Cardiac fibroblast (primary cell): Measurements from ENCODE around the gene CDAN1.

Experiments
- DNase-seq, 2 donors: peaks; one replicate each; pipeline versions ENCODE4 v3.0.0 to v3.0.0-alpha.2; 2010; ENCODE audit warnings: low read depth in 2 of 2
- H3K4me3 ChIP-seq, 2 donors: replicated peaks in 1 of 2; 1 replicate in 1 of 2; 2 replicates in 1 of 2; pipeline ENCODE4 v1.5.1; 2011; ENCODE audit warnings: low read depth in 2 of 2, low read length in 2 of 2, mild to moderate bottlenecking in 2 of 2, moderate library complexity in 1 of 2
- CTCF ChIP-seq: IDR thresholded peaks from one replicate; pipeline ENCODE4 v1.5.1; 2011; ENCODE audit warnings: low read depth, mild to moderate bottlenecking, low read length, inconsistent platforms

The CDAN1 gene

GRCh38 chr15:42707068-42707467 lies 29.9 kb downstream of the CDAN1 start:
- DNase-seq = peak; percentile 46 to 56
- no peak for TF ChIP-seq CTCF
- no peak overlapping the region for H3K4me3 ChIP-seq

- TF ChIP-seq CTCF = no peak
- no peak for DNase-seq
- H3K4me3 ChIP-seq = no peak overlapping the region
Measured at GRCh38 chr15:42705336-42705735, 31.6 kb downstream of the CDAN1 start.

- H3K4me3 ChIP-seq = no peak overlapping the region
- peak; percentile 79 to 84 for DNase-seq
- TF ChIP-seq CTCF = peak; percentile 95
Measured at GRCh38 chr15:42704492-42704926, 32.4 kb downstream of the CDAN1 start.

GRCh38 chr15:42696626-42697025 lies 40.3 kb downstream of the CDAN1 start:
- DNase-seq = no peak
- no peak for TF ChIP-seq CTCF
- H3K4me3 ChIP-seq = no peak overlapping the region

GRCh38 chr15:42695527-42696071 lies 41.3 kb downstream of the CDAN1 start:
- no peak for TF ChIP-seq CTCF
- no peak for DNase-seq
- H3K4me3 ChIP-seq = no peak overlapping the region

GRCh38 chr15:42694398-42694797 lies 42.5 kb downstream of the CDAN1 start:
- no peak overlapping the region for H3K4me3 ChIP-seq
- DNase-seq = no peak
- no peak for TF ChIP-seq CTCF

GRCh38 chr15:42693942-42694341 lies 43.0 kb downstream of the CDAN1 start:
- TF ChIP-seq CTCF = no peak
- no peak overlapping the region for H3K4me3 ChIP-seq
- DNase-seq = no peak
